Left lung (tissue), 10 donors: ENCODE measurements around the gene LRRD1. TPM values are rescaled to one million over a fixed set of nuclear protein-coding genes. Genes with fewer than 3 reads are reported as not detected.
A peak's percentile ranks its signal among the peaks of the same experiment; 100 is the strongest.

ENCODE experiments used
- ATAC-seq: fragments of 200-7000 bp; cut with Tn5 transposase; one replicate; pipeline ENCODE4 v1.9.1; 2020; ENCODE audit warnings: moderate library complexity
- DNase-seq, 4 donors: peaks; one replicate each; pipeline ENCODE4 v3.0.0-alpha.2; 2013 to 2020
- H3K27ac ChIP-seq, 2 donors: fragments of 200-600 bp; sonication (generic) in 1 of 2; one replicate each; pipeline versions ENCODE4 v1.5.0 to v1.8.0; 2020 to 2021
- H3K27me3 ChIP-seq, 2 donors: fragments of 200-600 bp; sonication (generic) in 1 of 2; one replicate each; pipeline versions ENCODE4 v1.5.0 to v1.8.0; 2020 to 2021
- H3K36me3 ChIP-seq, 2 donors: fragments of 200-600 bp; sonication (generic) in 1 of 2; one replicate each; pipeline versions ENCODE4 v1.5.0 to v1.8.0; 2020 to 2021
- H3K4me1 ChIP-seq, 2 donors: fragments of 200-600 bp; one replicate each; pipeline ENCODE4 v1.8.0; 2021
- H3K4me3 ChIP-seq, 2 donors: fragments of 200-600 bp; sonication (generic) in 1 of 2; one replicate each; pipeline versions ENCODE4 v1.5.0 to v1.8.0; 2020 to 2021; ENCODE audit warnings: mild to moderate bottlenecking in 1 of 2
- H3K9me3 ChIP-seq, 2 donors: fragments of 200-600 bp; sonication (generic) in 1 of 2; one replicate each; pipeline versions ENCODE4 v1.5.0 to v1.8.0; 2020 to 2021
- intact Hi-C, 2 donors: fragments of 100-400 bp; cut with DNase I; formaldehyde crosslinking; loops; one replicate each; pipeline versions ENCODE4 v1.11.2 to v1.14.2; 2022
- microRNA-seq, 2 donors: library from miRNA; unstranded; fragments of <30 nt; microRNA quantifications; one replicate each; pipeline ENCODE4, GENCODE V29; 2019
- polyA plus RNA-seq, 6 donors: library from polyadenylated mRNA; unstranded; fragments of 120-200 nt; gene quantifications; one replicate each; pipeline ENCODE4 v1.2.1, GENCODE V29; 2013; ENCODE audit not compliant: insufficient read length in 6 of 6
- total RNA-seq, 2 donors: library from RNA; stranded (reverse); fragmentation: NEBNext Ultra II Directional; extraction: Animal tissue kit (Norgen Biotek cat#: 25700); gene quantifications; one replicate each; pipeline ENCODE4 v1.2.1, GENCODE V29; 2021
- TF ChIP-seq, protein P1 (sequence below), 2 donors: fragments of 200-600 bp; sonication (generic) in 1 of 2; IDR thresholded peaks; one replicate each; pipeline versions ENCODE4 v1.5.0 to v1.8.0; 2021; ENCODE audit warnings: antibody characterized with exemption in 2 of 2
- donor health status: DM: no; HTN: yes; CAD: no.
- donor health status: DM: no; HTN: no; CAD: no.

LRRD1 gene
- total and polyA plus RNA-seq, 8 donors: 0.09 to 0.88 (median 0.64) TPM; not detected in 1

GRCh38 chr7:92095380-92095779 lies 83.6 kb downstream of the LRRD1 start:
- DNase-seq: no peak
- ATAC-seq: peak; percentile 97
- Histone ChIP-seq H3K9me3 (no peaks in the 10 kb centered on the region), H3K27me3 (no peaks in the 10 kb centered on the region), H3K4me1 (no peaks in the 10 kb centered on the region), H3K27ac (no peak overlapping the region), H3K36me3 (peaks cover 0 to 89% of the 10 kb centered on the region in 2 donors), H3K4me3 (no peak overlapping the region)
- TF ChIP-seq, protein P1, sequence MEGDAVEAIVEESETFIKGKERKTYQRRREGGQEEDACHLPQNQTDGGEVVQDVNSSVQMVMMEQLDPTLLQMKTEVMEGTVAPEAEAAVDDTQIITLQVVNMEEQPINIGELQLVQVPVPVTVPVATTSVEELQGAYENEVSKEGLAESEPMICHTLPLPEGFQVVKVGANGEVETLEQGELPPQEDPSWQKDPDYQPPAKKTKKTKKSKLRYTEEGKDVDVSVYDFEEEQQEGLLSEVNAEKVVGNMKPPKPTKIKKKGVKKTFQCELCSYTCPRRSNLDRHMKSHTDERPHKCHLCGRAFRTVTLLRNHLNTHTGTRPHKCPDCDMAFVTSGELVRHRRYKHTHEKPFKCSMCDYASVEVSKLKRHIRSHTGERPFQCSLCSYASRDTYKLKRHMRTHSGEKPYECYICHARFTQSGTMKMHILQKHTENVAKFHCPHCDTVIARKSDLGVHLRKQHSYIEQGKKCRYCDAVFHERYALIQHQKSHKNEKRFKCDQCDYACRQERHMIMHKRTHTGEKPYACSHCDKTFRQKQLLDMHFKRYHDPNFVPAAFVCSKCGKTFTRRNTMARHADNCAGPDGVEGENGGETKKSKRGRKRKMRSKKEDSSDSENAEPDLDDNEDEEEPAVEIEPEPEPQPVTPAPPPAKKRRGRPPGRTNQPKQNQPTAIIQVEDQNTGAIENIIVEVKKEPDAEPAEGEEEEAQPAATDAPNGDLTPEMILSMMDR (IDR thresholded peaks at IDR 0.05): no peak
- intact Hi-C loops: no loop called here

Small RNA genes lying within 50 kb of the gene (microRNA-seq; reads per million reads assigned to microRNA genes)
- gene MIR1285-1: 0 reads per million in 2 donors

Other genes with a start within 250 kb of the LRRD1 start
- 10 to 100 TPM; 57.5 to 58.6 TPM for gene AKAP9, start 238.3 kb downstream of the LRRD1 start, total RNA-seq
- gene AKAP9, start 238.3 kb downstream of the LRRD1 start, polyA plus RNA-seq: 100 to 1,000 TPM in 2 of 6 donors, 10 to 100 TPM in 4; 68.0 to 105 (median 90.7) TPM
- 100 to 1,000 TPM; 122 to 271 TPM for gene CYP51A1, start 44.7 kb downstream of the LRRD1 start, total RNA-seq
- gene CYP51A1, start 44.7 kb downstream of the LRRD1 start, polyA plus RNA-seq: 10 to 100 TPM; 35.1 to 52.4 (median 39.5) TPM
- gene KRIT1, start 66.8 kb upstream of the LRRD1 start, total RNA-seq: 10 to 100 TPM; 28.2 to 30.2 TPM
- 10 to 100 TPM; 54.9 to 63.4 (median 58.1) TPM for gene KRIT1, start 66.8 kb upstream of the LRRD1 start, polyA plus RNA-seq
- 10 to 100 TPM; 41.4 to 57.3 TPM for gene ANKIB1, start 66.8 kb upstream of the LRRD1 start, total RNA-seq
- 10 to 100 TPM; 43.0 to 48.8 (median 46.9) TPM for gene ANKIB1, start 66.8 kb upstream of the LRRD1 start, polyA plus RNA-seq